DMS53 treated with DMSO at 0.1 percent for 48 hours (cell line): ENCODE results near the gene STK32B.
"Not testable (repeated sequence)": the region's sequence is repeated elsewhere in the genome, so short reads cannot be mapped to it uniquely, and the experiment has no call there.

ENCODE experiments used
- DNase-seq: peaks from one replicate; lab custom pipeline; 2025; ENCODE audit not compliant: unreplicated experiment; lab: John Stamatoyannopoulos, UW

Gene STK32B

GRCh38 chr4:5423670-5424069 is 372.4 kb downstream of the STK32B start:
- DNase-seq = no peak

DNA sequence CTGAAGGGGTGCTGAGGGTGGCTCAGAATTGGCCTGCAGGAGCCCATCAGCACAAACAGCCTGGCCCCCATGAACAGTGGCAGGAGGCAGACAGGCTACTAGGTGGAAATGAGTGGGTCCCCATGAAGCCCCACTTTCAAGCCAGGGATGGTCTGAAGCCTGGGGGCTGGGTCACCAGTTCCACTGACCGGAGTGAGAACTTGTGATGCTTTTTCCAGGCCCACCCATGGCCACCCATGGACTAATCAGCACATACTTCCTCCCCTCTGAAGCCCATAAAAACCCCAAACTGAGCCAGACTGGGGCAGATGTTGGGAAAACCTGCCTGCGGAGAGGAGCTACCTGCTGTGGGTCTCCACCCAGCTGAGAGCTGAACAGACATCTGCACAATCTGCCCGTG is 372.9 kb downstream of the STK32B start:
- DNase-seq = no peak

- no peak for DNase-seq
Measured at GRCh38 chr4:5424901-5425300, 373.6 kb downstream of the STK32B start.

- no peak for DNase-seq
Measured at GRCh38 chr4:5429747-5430146, 378.5 kb downstream of the STK32B start.

DNA sequence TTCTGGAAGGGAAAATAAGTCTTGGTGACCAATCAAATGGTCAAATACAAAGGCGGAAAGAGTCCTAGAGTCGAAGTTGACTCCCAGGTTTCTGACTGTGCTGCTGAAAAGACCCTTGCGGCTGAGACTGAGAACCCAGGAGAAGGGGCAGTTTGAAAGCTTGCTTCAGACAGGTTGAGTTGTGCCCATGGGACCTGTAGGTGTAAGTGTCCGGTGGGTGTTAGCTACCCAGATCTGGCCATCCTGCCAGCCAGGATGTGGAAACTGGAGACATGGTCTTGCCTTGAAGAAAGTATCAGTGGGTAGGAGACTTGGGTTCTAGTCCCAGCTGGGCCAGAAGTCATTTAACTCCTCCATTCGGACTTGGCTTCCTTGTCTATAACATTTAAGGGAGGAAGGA is 381.9 kb downstream of the STK32B start:
- no peak for DNase-seq

DNA sequence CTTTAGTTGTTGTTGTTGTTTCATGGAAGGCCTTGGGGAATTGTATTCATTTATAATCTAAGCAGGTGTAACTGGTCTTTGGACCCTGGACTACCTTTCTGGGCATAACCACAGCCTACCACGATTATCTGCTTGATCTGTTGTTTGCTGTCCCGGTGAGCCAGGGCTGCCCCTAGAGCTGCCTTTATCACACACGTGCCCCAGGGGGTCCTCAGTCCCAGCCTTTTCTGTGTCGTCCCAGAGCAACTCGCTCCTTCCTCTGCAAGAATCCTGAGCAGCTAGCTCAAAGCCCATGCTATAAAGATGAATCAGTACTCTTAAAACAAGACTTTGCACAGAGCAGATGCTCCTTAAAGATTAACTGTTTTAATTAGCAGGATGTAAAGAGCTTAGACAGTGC is 383.9 kb downstream of the STK32B start:
- DNase-seq = no peak

DNA sequence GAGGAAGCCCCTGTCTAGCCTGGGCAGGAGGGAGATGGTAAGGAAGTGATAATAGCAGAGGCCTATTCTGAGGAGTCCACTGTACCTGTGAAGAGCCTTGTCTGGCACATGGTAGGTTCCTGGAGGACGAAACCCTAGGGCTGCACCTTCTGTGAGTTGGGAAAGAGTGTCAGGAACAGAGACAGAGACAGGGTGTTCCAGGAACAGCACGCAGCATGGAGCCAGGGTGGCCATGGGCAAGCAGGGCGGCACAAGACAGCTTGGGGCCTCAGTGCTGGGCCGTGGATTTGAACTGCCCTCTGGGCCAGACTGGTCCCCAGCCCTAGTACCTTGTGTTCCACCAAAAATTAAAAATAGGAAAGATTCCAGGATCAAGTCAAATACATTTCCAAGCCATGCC is 384.5 kb downstream of the STK32B start:
- no peak for DNase-seq

- DNase-seq = not testable (repeated sequence)
Measured at GRCh38 chr4:5443976-5444802, 392.9 kb downstream of the STK32B start.

- DNase-seq = no peak
Measured at GRCh38 chr4:5444918-5445517, 393.7 kb downstream of the STK32B start.

- no peak for DNase-seq
Measured at GRCh38 chr4:5446595-5447226, 395.4 kb downstream of the STK32B start.

GRCh38 chr4:5447755-5448154 is 396.5 kb downstream of the STK32B start:
- DNase-seq = no peak

DNA sequence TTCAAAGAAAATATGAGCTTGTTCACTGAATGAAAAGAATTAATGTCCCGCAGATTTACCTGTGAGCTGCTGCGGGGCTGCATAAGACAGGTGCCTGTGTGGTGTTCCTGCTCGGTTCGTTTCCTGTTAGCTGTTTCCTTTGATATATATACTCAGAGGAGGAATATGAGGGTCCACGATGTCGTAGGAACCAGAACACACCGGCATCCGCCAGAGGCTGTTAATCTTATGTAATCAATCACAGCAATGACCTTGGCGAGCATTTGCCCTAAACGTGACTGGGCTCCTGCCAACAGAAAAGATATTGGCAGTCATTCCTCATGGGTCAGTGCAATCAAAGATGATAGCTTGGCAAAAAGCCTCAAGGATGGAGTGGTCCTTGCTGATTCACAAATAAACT is 396.9 kb downstream of the STK32B start:
- no peak for DNase-seq

DNA sequence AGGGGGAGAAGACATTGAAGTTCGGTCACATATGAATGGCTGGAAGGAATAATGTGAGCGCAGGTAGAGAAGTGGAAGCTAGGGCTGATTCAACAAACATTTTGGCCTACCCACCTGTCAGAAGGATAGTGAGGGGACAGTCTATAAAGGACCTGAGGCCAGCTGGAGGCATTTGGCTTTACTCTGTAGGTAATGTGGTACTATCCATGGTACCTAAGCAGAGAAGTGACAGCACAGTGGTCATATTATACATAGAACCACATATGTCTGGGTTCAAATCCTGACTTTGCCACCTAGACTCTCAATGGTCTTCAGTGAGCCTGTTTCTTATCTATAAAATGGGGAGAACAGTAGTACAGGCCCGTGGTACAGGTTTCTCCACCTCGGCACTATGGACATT is 400.0 kb downstream of the STK32B start:
- no peak for DNase-seq

GRCh38 chr4:5452156-5452555 is 400.9 kb downstream of the STK32B start:
- no peak for DNase-seq

DNA sequence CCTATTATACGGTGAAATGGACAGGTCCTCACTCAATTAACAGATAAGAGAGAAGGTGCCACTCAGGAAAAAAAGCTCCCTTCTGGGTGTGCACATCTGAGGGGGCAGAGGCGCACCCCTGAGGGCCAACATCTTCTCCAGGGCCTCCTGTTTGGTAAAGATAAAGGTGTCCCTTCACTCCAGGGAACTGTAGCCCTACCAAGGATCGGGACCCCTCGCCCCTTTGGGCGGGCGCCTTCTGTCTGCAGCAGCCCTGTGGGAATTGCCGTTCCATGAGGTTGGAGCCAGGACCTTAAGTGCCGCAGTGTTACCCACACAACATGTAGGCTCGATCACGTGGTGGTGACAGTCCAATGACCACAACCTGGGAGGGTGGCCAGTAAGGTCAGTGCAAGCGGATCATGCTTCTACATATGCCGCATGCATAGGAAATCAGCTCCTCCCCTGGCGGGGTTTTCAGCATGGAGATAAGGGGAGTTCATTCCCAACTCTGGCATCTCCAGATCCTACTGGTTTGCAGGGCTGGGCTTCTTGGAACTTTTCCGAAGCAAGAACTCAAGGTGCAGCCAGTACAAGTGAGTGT is 403.8 kb downstream of the STK32B start:
- no peak for DNase-seq

GRCh38 chr4:5456296-5456845 is 405.1 kb downstream of the STK32B start:
- no peak for DNase-seq

GRCh38 chr4:5458676-5459075 is 407.4 kb downstream of the STK32B start:
- no peak for DNase-seq

GRCh38 chr4:5459236-5459635 is 408.0 kb downstream of the STK32B start:
- no peak for DNase-seq

- DNase-seq = peak; percentile 43
Measured at GRCh38 chr4:5460106-5460801, 409.0 kb downstream of the STK32B start.

GRCh38 chr4:5461477-5461876 is 410.2 kb downstream of the STK32B start:
- DNase-seq = no peak

DNA sequence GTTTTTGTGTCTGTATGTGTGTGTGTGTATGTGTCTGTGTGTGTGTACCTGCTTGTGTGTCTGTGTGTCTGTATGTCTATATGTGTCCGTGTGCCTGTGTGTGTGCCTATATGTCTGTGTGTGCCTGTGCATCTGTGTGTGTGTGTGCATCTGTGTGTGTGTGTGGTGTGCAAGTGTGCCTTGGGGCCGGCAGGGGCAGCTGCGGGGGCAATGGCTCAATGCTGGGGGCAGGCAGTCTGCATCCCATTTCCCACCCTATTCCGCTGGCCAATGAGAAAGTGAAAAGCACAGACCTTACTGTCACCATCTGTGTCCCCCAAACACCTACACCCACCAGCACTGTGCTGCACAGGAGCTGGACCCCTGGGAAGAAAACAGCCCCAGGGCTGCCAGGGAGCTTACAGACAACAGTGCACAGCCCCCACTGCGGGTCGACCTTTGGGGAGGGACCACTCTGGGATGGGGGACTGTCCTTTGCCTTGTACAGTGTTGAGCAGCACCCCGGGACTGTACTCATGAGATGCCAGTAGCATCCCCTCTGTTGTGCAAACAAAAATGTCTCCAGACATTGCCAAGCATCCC is 411.1 kb downstream of the STK32B start:
- DNase-seq = no peak
